PC-3 (cell line): ENCODE results near the gene DAND5.

Experiments
- EZH2 ChIP-seq: fragments of 300-600 bp; sonication (generic); IDR thresholded peaks from one replicate; pipeline ENCODE4 v1.6.1; 2017; ENCODE audit warnings: antibody characterized with exemption, mild to moderate bottlenecking, low read length; ENCODE audit not compliant: unreplicated experiment
- TF ChIP-seq, protein P1 (sequence below): fragments of 300-600 bp; sonication (generic); conservative IDR thresholded peaks from 2 replicates; pipeline ENCODE4 v1.5.1; 2017; ENCODE audit warnings: antibody characterized with exemption, low read depth, mild to moderate bottlenecking, low read length

DNA sequence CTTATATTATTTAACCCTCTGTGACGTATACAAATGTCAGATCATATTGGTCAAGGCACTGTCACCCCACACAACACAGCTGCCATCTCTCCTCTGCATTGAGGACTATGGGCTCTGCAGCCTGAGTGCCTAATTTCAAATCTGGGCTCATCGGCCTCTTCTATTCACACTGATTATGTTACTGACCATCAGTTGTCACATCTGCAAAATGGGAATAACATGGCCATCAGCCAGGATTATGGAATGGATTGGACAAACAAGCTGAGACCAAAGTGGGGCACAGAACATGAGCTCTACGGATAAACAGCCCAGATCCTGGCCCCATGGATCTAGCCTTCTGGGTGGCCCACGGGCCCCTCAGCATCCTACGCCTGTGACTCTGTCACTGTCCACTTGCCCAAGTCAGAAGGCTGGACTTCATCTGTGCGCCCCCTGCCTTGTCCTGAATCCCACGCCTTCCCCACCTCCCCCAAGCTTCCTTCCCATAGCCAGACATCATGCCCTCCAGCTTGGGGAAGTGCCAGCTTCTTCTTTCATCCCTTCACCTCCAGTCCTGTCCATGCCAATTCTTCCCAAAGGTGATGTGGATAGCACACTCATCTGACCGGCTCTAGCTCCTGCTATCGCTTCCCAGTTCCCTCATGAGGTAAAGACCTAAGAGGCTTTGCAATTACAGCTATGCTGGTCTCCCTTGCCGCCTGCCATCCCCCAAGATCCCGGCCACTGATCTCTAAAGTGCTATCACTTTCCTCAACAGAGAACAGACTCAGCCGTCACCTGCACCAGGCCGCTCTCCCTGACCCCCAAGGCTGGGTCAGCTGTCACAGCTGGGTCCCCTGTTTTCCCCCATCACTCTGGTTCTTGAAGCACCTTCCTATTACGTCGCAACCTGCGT, 36.7 kb upstream of the DAND5 start:
- TF ChIP-seq, protein P1, sequence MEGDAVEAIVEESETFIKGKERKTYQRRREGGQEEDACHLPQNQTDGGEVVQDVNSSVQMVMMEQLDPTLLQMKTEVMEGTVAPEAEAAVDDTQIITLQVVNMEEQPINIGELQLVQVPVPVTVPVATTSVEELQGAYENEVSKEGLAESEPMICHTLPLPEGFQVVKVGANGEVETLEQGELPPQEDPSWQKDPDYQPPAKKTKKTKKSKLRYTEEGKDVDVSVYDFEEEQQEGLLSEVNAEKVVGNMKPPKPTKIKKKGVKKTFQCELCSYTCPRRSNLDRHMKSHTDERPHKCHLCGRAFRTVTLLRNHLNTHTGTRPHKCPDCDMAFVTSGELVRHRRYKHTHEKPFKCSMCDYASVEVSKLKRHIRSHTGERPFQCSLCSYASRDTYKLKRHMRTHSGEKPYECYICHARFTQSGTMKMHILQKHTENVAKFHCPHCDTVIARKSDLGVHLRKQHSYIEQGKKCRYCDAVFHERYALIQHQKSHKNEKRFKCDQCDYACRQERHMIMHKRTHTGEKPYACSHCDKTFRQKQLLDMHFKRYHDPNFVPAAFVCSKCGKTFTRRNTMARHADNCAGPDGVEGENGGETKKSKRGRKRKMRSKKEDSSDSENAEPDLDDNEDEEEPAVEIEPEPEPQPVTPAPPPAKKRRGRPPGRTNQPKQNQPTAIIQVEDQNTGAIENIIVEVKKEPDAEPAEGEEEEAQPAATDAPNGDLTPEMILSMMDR: no peak
- no peak for TF ChIP-seq EZH2
